ENCODE results near the gene SEPTIN6. TPM values are rescaled to one million over a fixed set of nuclear protein-coding genes. Genes with fewer than 3 reads are reported as not detected.

SEPTIN6 gene
- total and polyA plus RNA-seq, 2 of the 8 experiments (the other 6 are each of a cell fraction or from before 2014, with no cell fraction given): 31.0 to 42.6 TPM

- Histone ChIP-seq H2BK120ac (replicated peaks; ENCODE audit: low read depth, low read length) (no peak overlapping the region), H4K5ac (ENCODE audit: insufficient read length, low read depth, low read length) (no peak overlapping the region), H3K9me3 (ENCODE audit: insufficient read depth in 2 of 2, low read depth in 1 of 2, low read length in 1 of 2) (no peaks in the 10 kb centered on the region), H3K23me2 (ENCODE audit: low read depth, low read length) (no peaks in the 10 kb centered on the region), H3K56ac (replicated peaks; ENCODE audit: insufficient read length, low read depth, low read length) (no peak overlapping the region), H3K27ac (ENCODE audit: low read depth, low read length) (no peak overlapping the region), H2AK5ac (ENCODE audit: low read depth, low read length) (no peak overlapping the region), H3K23ac (ENCODE audit: insufficient read length) (no peak overlapping the region), H2BK5ac (ENCODE audit: low read depth, low read length) (no peak overlapping the region), H3K9ac (replicated peaks in 1 of 4; ENCODE audit: extremely low read depth in 1 of 4, low read depth in 3 of 4, low read length in 3 of 4) (no peak overlapping the region), H4K20me1 (replicated peaks in 1 of 2; ENCODE audit: control insufficient read depth in 1 of 2, insufficient read depth in 2 of 2, low read length in 2 of 2) (no peaks in the 10 kb centered on the region), H2BK15ac (ENCODE audit: low read length) (no peak overlapping the region), H2AFZ (ENCODE audit: low read length) (no peak overlapping the region), H3K79me2 (ENCODE audit: control insufficient read depth in 1 of 2, insufficient read depth in 2 of 2, low read length in 2 of 2) (peaks cover 0 to 7% of the 10 kb centered on the region in 2 experiments; a peak in 1 of 4 replicates), H3K4me1 (replicated peaks in 1 of 4; ENCODE audit: control insufficient read depth in 3 of 4, insufficient read depth in 4 of 4, low read length in 3 of 4) (0 out of 7 replicates have a peak, but pooled peaks cover 0 to 3% (median 2%) of the 10 kb centered on the region in 4 experiments), H4K8ac (ENCODE audit: extremely low read depth, insufficient read depth, low read length) (no peak overlapping the region), H3K27me3 (replicated peaks in 1 of 4; ENCODE audit: control insufficient read depth in 3 of 4, extremely low read depth in 1 of 4, insufficient read depth in 3 of 4, low read length in 3 of 4) (no peaks in the 10 kb centered on the region), H3K36me3 (ENCODE audit: control insufficient read depth in 2 of 4, insufficient read depth in 4 of 4, low read length in 3 of 4) (no peaks in the 10 kb centered on the region), H3K4me2 (ENCODE audit: insufficient read depth in 1 of 2, low read depth in 2 of 2, low read length in 2 of 2) (no peak overlapping the region), H2BK20ac (ENCODE audit: low read length) (no peak overlapping the region), H3K18ac (ENCODE audit: extremely low read depth, low read length) (no peak overlapping the region), H3K79me1 (ENCODE audit: low read depth, low read length) (no peaks in the 10 kb centered on the region; the same call in 1 of the 2 replicates), H3K14ac (ENCODE audit: insufficient read length) (no peak overlapping the region), H2BK12ac (ENCODE audit: low read depth, low read length) (no peak overlapping the region), H3K4ac (replicated peaks; ENCODE audit: insufficient read length, low read depth, low read length) (no peak overlapping the region), H4K91ac (replicated peaks; ENCODE audit: insufficient read length, low read length) (no peak overlapping the region), H3K4me3 (ENCODE audit: extremely low read depth in 1 of 4, insufficient read depth in 2 of 4, low read depth in 3 of 4, low read length in 4 of 4) (no peak overlapping the region)
- POLR2A ChIA-PET (ENCODE audit: partially characterized antibody): interaction anchor here (1.2 kb wide), 1 partner anchor 8 kb away, joined by 4 read pairs; no protein-coding TSS in a partner anchor
- DNase-seq (ENCODE audit: low read depth in 1 of 2, low spot score in 2 of 2) (no peak), FAIRE-seq (no peak)
- CTCF ChIA-PET (ENCODE audit: partially characterized antibody): interaction anchor here (0.5 to 1.0 kb wide), 3 partner anchors 18 to 76 kb away, joined by 3 read pairs; no protein-coding TSS in a partner anchor
- WGBS, 2 experiments (ENCODE audit: extremely low coverage in 1 of 2, insufficient coverage in 1 of 2, insufficient read length in 1 of 2, insufficient replicate concordance in 2 of 2, low coverage in 1 of 2, low lambda C conversion rate in 2 of 2, missing lambda C conversion rate in 1 of 2): 73% methylated on average over 7 of the region's 8 CpGs; no CpG with 5 or more reads in 1 of the 2 experiments
- TF ChIP-seq ZNF274 (IDR thresholded peaks at IDR 0.05; ENCODE audit: borderline replicate concordance, extremely low read depth, low read length) (no peak), TBP (IDR thresholded peaks at IDR 0.05; ENCODE audit: low read depth, low read length) (no peak), RXRA (IDR thresholded peaks at IDR 0.05; ENCODE audit: insufficient read depth, low read depth, low read length) (no peak), GABPA (IDR thresholded peaks at IDR 0.05; ENCODE audit: borderline replicate concordance, insufficient read depth, low read length) (no peak), HDAC6 (IDR thresholded peaks at IDR 0.05; ENCODE audit: low read depth, low read length) (no peak), BACH1 (IDR thresholded peaks at IDR 0.05; ENCODE audit: low read length) (no peak), EP300 (IDR thresholded peaks at IDR 0.05; ENCODE audit: borderline replicate concordance in 1 of 2, low read depth in 2 of 2, low read length in 2 of 2) (no peak), E2F6 (IDR thresholded peaks at IDR 0.05) (no peak), KDM5A (IDR thresholded peaks at IDR 0.05; ENCODE audit: low read length) (no peak), JUND (IDR thresholded peaks at IDR 0.05; ENCODE audit: low read length) (no peak), FOSL1 (IDR thresholded peaks at IDR 0.05; ENCODE audit: insufficient read depth, low read depth, low read length) (no peak), YY1 (IDR thresholded peaks at IDR 0.05; ENCODE audit: low read depth, low read length) (no peak)
Observed at GRCh38 chrX:119676949-119677653, 15.9 kb downstream of the SEPTIN6 start.
